ENCODE measurements around the gene PLA2G5. TPM values are rescaled to one million over a fixed set of nuclear protein-coding genes. Genes with fewer than 3 reads are reported as not detected.

Gene PLA2G5
- total and polyA plus RNA-seq, 9 donors = 19.3 to 141 (median 67.4) TPM

GRCh38 chr1:20136249-20136648 lies 66.3 kb downstream of the PLA2G5 start:
- Histone ChIP-seq H3K4me3 (no peak overlapping the region), H3K9me3 (no peaks in the 10 kb centered on the region), H3K27me3 (no peaks in the 10 kb centered on the region), H3K4me1 (ENCODE audit: insufficient read depth) (no peaks in the 10 kb centered on the region), H3K27ac (no peak overlapping the region), H3K36me3 (no peaks in the 10 kb centered on the region)
- WGBS, 3 donors = 90 to 95% (median 93%) methylated on average over 3 of the region's 3 CpGs
- intact Hi-C loops (cut with DNase I) = no loop called here
- TF ChIP-seq POLR2A (IDR thresholded peaks at IDR 0.05) (no peak), EP300 (IDR thresholded peaks at IDR 0.05) (no peak), CTCF (IDR thresholded peaks at IDR 0.05) (no peak)
- no peak for DNase-seq

- 93 to 98% (median 96%) methylated on average over 4 of the region's 4 CpGs for WGBS, 3 donors
- Histone ChIP-seq H3K27me3 (no peaks in the 10 kb centered on the region), H3K4me1 (ENCODE audit: insufficient read depth) (no peaks in the 10 kb centered on the region), H3K4me3 (no peak overlapping the region), H3K27ac (no peak overlapping the region), H3K36me3 (no peaks in the 10 kb centered on the region), H3K9me3 (no peaks in the 10 kb centered on the region)
- intact Hi-C loops (cut with DNase I) = no loop called here
- TF ChIP-seq CTCF (IDR thresholded peaks at IDR 0.05) (no peak), EP300 (IDR thresholded peaks at IDR 0.05) (no peak), POLR2A (IDR thresholded peaks at IDR 0.05) (no peak)
- no peak for DNase-seq
These were observed 67.1 kb downstream of the PLA2G5 start for GRCh38 chr1:20137055-20137454.

GRCh38 chr1:20137604-20138003 lies 67.6 kb downstream of the PLA2G5 start:
- Histone ChIP-seq H3K4me3 (no peak overlapping the region), H3K4me1 (ENCODE audit: insufficient read depth) (no peaks in the 10 kb centered on the region), H3K27ac (no peak overlapping the region), H3K36me3 (no peaks in the 10 kb centered on the region), H3K27me3 (no peaks in the 10 kb centered on the region), H3K9me3 (no peaks in the 10 kb centered on the region)
- 95 to 100% (median 95%) methylated on average over 1 of the region's 1 CpG for WGBS, 3 donors
- intact Hi-C loops (cut with DNase I) = no loop called here
- no peak for TF ChIP-seq POLR2A (IDR thresholded peaks at IDR 0.05)
- no peak for TF ChIP-seq EP300 (IDR thresholded peaks at IDR 0.05)
- TF ChIP-seq CTCF (IDR thresholded peaks at IDR 0.05) = no peak
- no peak for DNase-seq

GRCh38 chr1:20138346-20138745 lies 68.4 kb downstream of the PLA2G5 start:
- Histone ChIP-seq H3K9me3 (no peaks in the 10 kb centered on the region), H3K4me1 (ENCODE audit: insufficient read depth) (peaks cover 1% of the 10 kb centered on the region), H3K27ac (no peak overlapping the region), H3K36me3 (no peaks in the 10 kb centered on the region), H3K4me3 (no peak overlapping the region), H3K27me3 (no peaks in the 10 kb centered on the region)
- 92 to 97% (median 96%) methylated on average over 6 of the region's 6 CpGs for WGBS, 3 donors
- DNase-seq = no peak
- intact Hi-C loops (cut with DNase I) = no loop called here
- no peak for TF ChIP-seq EP300 (IDR thresholded peaks at IDR 0.05)
- no peak for TF ChIP-seq POLR2A (IDR thresholded peaks at IDR 0.05)
- no peak for TF ChIP-seq CTCF (IDR thresholded peaks at IDR 0.05)
